Hepatocyte (in vitro differentiated cells): ENCODE results near the gene RGS3. TPM values are rescaled to one million over a fixed set of nuclear protein-coding genes. Genes with fewer than 3 reads are reported as not detected.

Experiments used
- DNase-seq: peaks from one replicate; pipeline ENCODE4 v3.0.0-alpha.2; 2016; ENCODE audit warnings: low spot score
- H2AFZ ChIP-seq: fragments of 200-600 bp; sonication (generic); 2 replicates; pipeline ENCODE4 v1.6.0; 2016; ENCODE audit warnings: antibody characterized with exemption, mild to moderate bottlenecking
- H3K27ac ChIP-seq: fragments of 200-600 bp; sonication (generic); 2 replicates; pipeline ENCODE4 v1.5.1; 2016; ENCODE audit warnings: mild to moderate bottlenecking
- H3K27me3 ChIP-seq: fragments of 200-600 bp; sonication (generic); 2 replicates; pipeline ENCODE4 v1.6.1; 2016
- H3K36me3 ChIP-seq: fragments of 200-600 bp; sonication (generic); replicated peaks from 2 replicates; pipeline ENCODE4 v1.5.1; 2016; ENCODE audit warnings: low read depth; ENCODE audit not compliant: insufficient read depth
- H3K4me1 ChIP-seq: fragments of 200-600 bp; sonication (generic); 2 replicates; pipeline ENCODE4 v1.5.1; 2016; ENCODE audit warnings: mild to moderate bottlenecking, moderate library complexity; ENCODE audit not compliant: insufficient read depth
- H3K4me2 ChIP-seq: fragments of 200-600 bp; sonication (generic); 2 replicates; pipeline ENCODE4 v1.6.0; 2016
- H3K4me3 ChIP-seq: fragments of 200-600 bp; sonication (generic); 2 replicates; pipeline ENCODE4 v1.5.1; 2016; ENCODE audit warnings: mild to moderate bottlenecking
- H3K79me2 ChIP-seq: fragments of 200-600 bp; sonication (generic); 2 replicates; pipeline ENCODE4 v1.6.0; 2017; ENCODE audit warnings: mild to moderate bottlenecking
- H3K9me2 ChIP-seq: fragments of 200-600 bp; sonication (generic); replicated peaks from 2 replicates; pipeline ENCODE4 v1.6.0; 2017; ENCODE audit warnings: mild to moderate bottlenecking; ENCODE audit not compliant: insufficient read depth
- H3K9me3 ChIP-seq: fragments of 200-600 bp; sonication (generic); 2 replicates; pipeline ENCODE4 v1.5.1; 2016; ENCODE audit warnings: low read depth, mild to moderate bottlenecking
- H4K20me1 ChIP-seq: fragments of 200-600 bp; sonication (generic); 2 replicates; pipeline ENCODE4 v1.6.0; 2016; ENCODE audit warnings: mild to moderate bottlenecking; ENCODE audit not compliant: insufficient read depth, poor library complexity, severe bottlenecking
- EZH2 ChIP-seq: fragments of 200-600 bp; sonication (generic); IDR thresholded peaks from 2 replicates; pipeline ENCODE4 v1.6.1; 2016; ENCODE audit warnings: antibody characterized with exemption, mild to moderate bottlenecking, borderline replicate concordance
- EZH2phosphoT487 ChIP-seq: fragments of 200-600 bp; sonication (generic); IDR thresholded peaks from one replicate; pipeline ENCODE4 v1.6.1; 2018; ENCODE audit warnings: antibody characterized with exemption, mild to moderate bottlenecking, low read depth, moderate library complexity; ENCODE audit not compliant: unreplicated experiment, severe bottlenecking
- WGBS: methylation state at CpG from one replicate; pipeline ENCODE4 v1.1.6; 2016; ENCODE audit warnings: low lambda C conversion rate; ENCODE audit errors: missing lambda C conversion rate; 5-methylcytosine and 5-hydroxymethylcytosine counted together
- polyA plus RNA-seq: library from polyadenylated mRNA; unstranded; fragments of >200 nt; fragmentation: Nextera tagmentation; extraction: Ambion mirVana; gene quantifications from 2 replicates; pipeline ENCODE4 v1.2.1, GENCODE V29; 2016
- total RNA-seq: library from RNA; depleted of rRNA; stranded (reverse); fragments of >200 nt; gene quantifications from 2 replicates; pipeline ENCODE4 v1.2.3, GENCODE V29; 2014
- TF ChIP-seq, protein P1 (sequence below): fragments of 200-600 bp; sonication (generic); IDR thresholded peaks from 2 replicates; pipeline ENCODE4 v1.5.1; 2016; ENCODE audit warnings: antibody characterized with exemption, mild to moderate bottlenecking; ENCODE audit not compliant: poor library complexity

RGS3 gene
- total and polyA plus RNA-seq, 2 experiments from 2014 or later: 48.0 to 62.7 TPM

DNA sequence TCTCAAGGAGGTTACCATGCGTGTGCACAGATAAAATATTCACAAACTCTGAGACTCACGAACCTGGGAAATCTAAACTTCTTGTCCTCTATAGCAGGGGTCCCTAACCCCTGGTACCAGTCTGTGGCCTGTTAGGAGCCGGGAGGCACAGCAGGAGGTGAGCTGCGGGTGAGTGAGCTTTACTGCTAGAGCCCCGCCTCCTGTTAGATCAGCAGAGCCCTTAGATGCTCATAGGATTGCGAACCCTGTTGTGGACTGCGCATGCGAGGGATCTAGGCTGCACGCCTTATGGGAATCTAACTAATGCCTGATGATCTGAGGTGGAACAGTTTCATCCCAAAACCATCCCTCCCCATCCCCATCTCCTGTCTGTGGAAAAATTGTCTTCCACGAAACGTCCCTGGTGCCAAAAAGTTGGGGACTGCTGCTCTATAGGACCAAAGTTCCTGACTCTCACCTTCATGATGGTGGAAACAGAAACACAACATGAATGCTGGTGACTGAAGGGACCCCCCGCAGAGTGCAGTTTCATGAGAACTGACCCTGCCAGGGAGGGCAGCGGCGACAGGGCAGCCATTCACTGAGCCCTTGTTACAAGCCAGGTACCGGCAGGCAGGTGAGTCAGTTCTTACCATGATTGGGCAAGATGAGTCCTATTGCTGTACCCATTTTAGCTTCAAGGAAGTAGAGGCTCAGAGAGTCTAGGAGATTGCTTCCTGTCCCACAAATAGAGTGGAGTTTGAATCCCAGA lies 181.9 kb downstream of the RGS3 start:
- Histone ChIP-seq H3K79me2 (no peaks in the 10 kb centered on the region), H3K27ac (no peak overlapping the region), H3K9me3 (no peaks in the 10 kb centered on the region), H3K4me2 (no peak overlapping the region), H3K27me3 (no peaks in the 10 kb centered on the region), H3K9me2 (no peaks in the 10 kb centered on the region), H3K4me3 (no peak overlapping the region), H2AFZ (no peak overlapping the region), H3K4me1 (no peaks in the 10 kb centered on the region), H4K20me1 (no peaks in the 10 kb centered on the region), H3K36me3 (no peaks in the 10 kb centered on the region)
- WGBS: 85% methylated on average over 15 of the region's 15 CpGs
- TF ChIP-seq EZH2phosphoT487: no peak
- TF ChIP-seq, protein P1, sequence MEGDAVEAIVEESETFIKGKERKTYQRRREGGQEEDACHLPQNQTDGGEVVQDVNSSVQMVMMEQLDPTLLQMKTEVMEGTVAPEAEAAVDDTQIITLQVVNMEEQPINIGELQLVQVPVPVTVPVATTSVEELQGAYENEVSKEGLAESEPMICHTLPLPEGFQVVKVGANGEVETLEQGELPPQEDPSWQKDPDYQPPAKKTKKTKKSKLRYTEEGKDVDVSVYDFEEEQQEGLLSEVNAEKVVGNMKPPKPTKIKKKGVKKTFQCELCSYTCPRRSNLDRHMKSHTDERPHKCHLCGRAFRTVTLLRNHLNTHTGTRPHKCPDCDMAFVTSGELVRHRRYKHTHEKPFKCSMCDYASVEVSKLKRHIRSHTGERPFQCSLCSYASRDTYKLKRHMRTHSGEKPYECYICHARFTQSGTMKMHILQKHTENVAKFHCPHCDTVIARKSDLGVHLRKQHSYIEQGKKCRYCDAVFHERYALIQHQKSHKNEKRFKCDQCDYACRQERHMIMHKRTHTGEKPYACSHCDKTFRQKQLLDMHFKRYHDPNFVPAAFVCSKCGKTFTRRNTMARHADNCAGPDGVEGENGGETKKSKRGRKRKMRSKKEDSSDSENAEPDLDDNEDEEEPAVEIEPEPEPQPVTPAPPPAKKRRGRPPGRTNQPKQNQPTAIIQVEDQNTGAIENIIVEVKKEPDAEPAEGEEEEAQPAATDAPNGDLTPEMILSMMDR: no peak
- no peak for TF ChIP-seq EZH2
- no peak for DNase-seq

DNA sequence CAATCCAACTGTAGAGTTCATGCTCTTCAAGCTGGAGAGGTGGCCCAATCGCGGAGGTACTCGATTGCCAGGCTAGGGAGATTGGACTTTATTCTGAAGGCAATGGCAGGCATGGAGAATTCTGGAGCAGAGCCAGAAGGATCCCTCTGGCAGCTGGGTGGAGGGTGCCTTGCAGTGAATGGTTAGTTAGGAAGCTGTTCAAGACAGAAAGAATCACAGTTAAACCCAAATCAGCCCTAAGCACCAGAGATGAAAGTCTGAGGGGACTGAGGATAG lies 182.4 kb downstream of the RGS3 start:
- H3K27ac ChIP-seq: no peak overlapping the region
- H4K20me1 ChIP-seq: no peaks in the 10 kb centered on the region
- H3K36me3 ChIP-seq: no peaks in the 10 kb centered on the region
- H2AFZ ChIP-seq: no peak overlapping the region
- no peaks in the 10 kb centered on the region for H3K79me2 ChIP-seq
- H3K9me3 ChIP-seq: no peaks in the 10 kb centered on the region
- H3K4me1 ChIP-seq: no peaks in the 10 kb centered on the region
- no peaks in the 10 kb centered on the region for H3K27me3 ChIP-seq
- no peak overlapping the region for H3K4me3 ChIP-seq
- TF ChIP-seq EZH2: no peak
- TF ChIP-seq, protein P1: no peak
- no peak for TF ChIP-seq EZH2phosphoT487
- no peak for DNase-seq
- H3K4me2 ChIP-seq: no peak overlapping the region
- WGBS: 96% methylated on average over 3 of the region's 3 CpGs
- no peaks in the 10 kb centered on the region for H3K9me2 ChIP-seq

DNA sequence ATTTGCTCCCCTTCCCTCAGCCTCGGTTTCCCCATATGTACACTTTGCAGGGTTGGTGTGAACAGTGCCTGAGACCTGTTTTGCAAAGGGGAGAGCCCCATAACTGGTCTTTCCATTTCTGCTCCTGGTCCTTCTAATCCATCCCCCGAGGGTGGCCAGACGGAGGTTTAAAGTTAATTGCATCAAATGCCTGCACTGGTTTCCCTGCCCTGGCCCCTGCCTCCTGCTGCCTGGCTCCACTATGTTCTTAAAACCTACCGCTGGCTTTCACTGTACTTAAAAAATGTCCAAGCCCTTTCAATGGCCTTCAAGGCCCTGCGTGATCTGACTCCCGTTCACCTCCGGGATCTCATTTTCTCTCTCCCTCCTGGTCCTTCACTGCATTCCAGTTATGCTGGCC lies 183.0 kb downstream of the RGS3 start:
- Histone ChIP-seq H3K4me2 (no peak overlapping the region), H4K20me1 (no peaks in the 10 kb centered on the region)
- WGBS: 78% methylated on average over 7 of the region's 7 CpGs

More for the DNA sequence above, 183.0 kb downstream of the RGS3 start:
- no peaks in the 10 kb centered on the region for H3K4me1 ChIP-seq
- no peak overlapping the region for H3K4me3 ChIP-seq
- no peaks in the 10 kb centered on the region for H3K36me3 ChIP-seq
- H2AFZ ChIP-seq: no peak overlapping the region
- no peaks in the 10 kb centered on the region for H3K79me2 ChIP-seq
- H3K9me2 ChIP-seq: no peaks in the 10 kb centered on the region
- no peak for DNase-seq
- no peaks in the 10 kb centered on the region for H3K27me3 ChIP-seq
- TF ChIP-seq, protein P1: no peak
- TF ChIP-seq EZH2phosphoT487 (no peak), EZH2 (no peak)
- H3K27ac ChIP-seq: no peak overlapping the region
- no peaks in the 10 kb centered on the region for H3K9me3 ChIP-seq

Other genes with a start within 250 kb of the RGS3 start
- 13.7 and 17.7 TPM in 2 replicates for gene FKBP15, start 242.4 kb upstream of the RGS3 start, total RNA-seq
- gene FKBP15, start 242.4 kb upstream of the RGS3 start, polyA plus RNA-seq: 7.7 and 14.5 TPM in 2 replicates
- gene SLC31A1, start 242.2 kb upstream of the RGS3 start, total RNA-seq: 43.3 TPM in 2 replicates
- gene SLC31A1, start 242.2 kb upstream of the RGS3 start, polyA plus RNA-seq: 24.5 and 29.7 TPM in 2 replicates
- gene CDC26, start 188.2 kb upstream of the RGS3 start, total RNA-seq: 39.8 and 45.9 TPM in 2 replicates
- 62.5 and 77.2 TPM in 2 replicates for gene CDC26, start 188.2 kb upstream of the RGS3 start, polyA plus RNA-seq
- gene PRPF4, start 188.1 kb upstream of the RGS3 start, total RNA-seq: 23.4 and 27.3 TPM in 2 replicates
- 24.1 and 28.8 TPM in 2 replicates for gene PRPF4, start 188.1 kb upstream of the RGS3 start, polyA plus RNA-seq
- 0.43 and 3.9 TPM in 2 replicates for gene RNF183, start 160.4 kb upstream of the RGS3 start, total RNA-seq
- 0.21 and 0.85 TPM in 2 replicates for gene RNF183, start 160.4 kb upstream of the RGS3 start, polyA plus RNA-seq
- gene WDR31, start 123.5 kb upstream of the RGS3 start, total RNA-seq: 1.4 and 3.7 TPM in 2 replicates
- gene WDR31, start 123.5 kb upstream of the RGS3 start, polyA plus RNA-seq: 0.86 and 1.3 TPM in 2 replicates
- gene BSPRY, start 114.2 kb upstream of the RGS3 start, total RNA-seq: 4.8 and 6.1 TPM in 2 replicates
- 12.0 TPM in 2 replicates for gene BSPRY, start 114.2 kb upstream of the RGS3 start, polyA plus RNA-seq
- gene HDHD3, start 86.7 kb upstream of the RGS3 start, total RNA-seq: 96.8 and 98.7 TPM in 2 replicates
- 94.9 and 110 TPM in 2 replicates for gene HDHD3, start 86.7 kb upstream of the RGS3 start, polyA plus RNA-seq
- 27.1 and 27.8 TPM in 2 replicates for gene ALAD, start 62.4 kb upstream of the RGS3 start, total RNA-seq
- 31.5 and 43.8 TPM in 2 replicates for gene ALAD, start 62.4 kb upstream of the RGS3 start, polyA plus RNA-seq
- gene POLE3, start 53.1 kb upstream of the RGS3 start, total RNA-seq: 32.5 and 35.3 TPM in 2 replicates
- gene POLE3, start 53.1 kb upstream of the RGS3 start, polyA plus RNA-seq: 35.1 and 36.8 TPM in 2 replicates
- 0.36 and 0.53 TPM in 2 replicates for gene C9orf43, start 53.0 kb upstream of the RGS3 start, total RNA-seq
- 0.07 and 0.69 TPM in 2 replicates for gene C9orf43, start 53.0 kb upstream of the RGS3 start, polyA plus RNA-seq